AG04450 (cell line): ENCODE measurements around the gene PTPN5. TPM values are rescaled to one million over a fixed set of nuclear protein-coding genes. Genes with fewer than 3 reads are reported as not detected.

Experiments
- CTCF ChIA-PET: fragments of 300-600, 350-600 bp; formaldehyde crosslinking; extraction: SDS; loops from one replicate; lab custom pipeline; 2022; ENCODE audit warnings: antibody characterized with exemption, inconsistent platforms; lab: Charles Lee
- POLR2A ChIA-PET: fragments of 350-600 bp; formaldehyde crosslinking; extraction: SDS; loops from one replicate; lab custom pipeline; 2021; ENCODE audit warnings: antibody characterized with exemption, inconsistent platforms; lab: Yijun Ruan, JAX
- DNase-seq: peaks from one replicate; pipeline ENCODE4 v3.0.0-alpha.2; 2011; ENCODE audit warnings: low read depth, low spot score
- H3K27ac ChIP-seq: one replicate; pipeline ENCODE4 v1.5.1; 2012; ENCODE audit warnings: low read depth, low read length, control low read depth
- H3K27me3 ChIP-seq: one replicate; pipeline ENCODE4 v1.6.0; 2012; ENCODE audit warnings: low read length; ENCODE audit not compliant: control insufficient read depth, insufficient read depth
- H3K4me3 ChIP-seq: 2 replicates; pipeline ENCODE4 v1.5.1; 2011; ENCODE audit warnings: mild to moderate bottlenecking, low read depth, low read length, control low read depth
- H3K9me3 ChIP-seq: 2 replicates; pipeline ENCODE4 v1.5.1; 2012; ENCODE audit warnings: low read length; ENCODE audit not compliant: control insufficient read depth, insufficient read depth
- CTCF ChIP-seq: IDR thresholded peaks from 2 replicates; pipeline ENCODE4 v1.5.1; 2011; ENCODE audit warnings: low read depth, low read length, control low read depth, inconsistent platforms
- polyA plus RNA-seq: library from polyadenylated mRNA; depleted of rRNA; stranded (reverse); fragments of >200 nt; gene quantifications from 2 replicates; pipeline ENCODE4 v1.2.3, GENCODE V29; 2011

Gene PTPN5
- polyA plus RNA-seq, 1 experiment: not detected

DNA sequence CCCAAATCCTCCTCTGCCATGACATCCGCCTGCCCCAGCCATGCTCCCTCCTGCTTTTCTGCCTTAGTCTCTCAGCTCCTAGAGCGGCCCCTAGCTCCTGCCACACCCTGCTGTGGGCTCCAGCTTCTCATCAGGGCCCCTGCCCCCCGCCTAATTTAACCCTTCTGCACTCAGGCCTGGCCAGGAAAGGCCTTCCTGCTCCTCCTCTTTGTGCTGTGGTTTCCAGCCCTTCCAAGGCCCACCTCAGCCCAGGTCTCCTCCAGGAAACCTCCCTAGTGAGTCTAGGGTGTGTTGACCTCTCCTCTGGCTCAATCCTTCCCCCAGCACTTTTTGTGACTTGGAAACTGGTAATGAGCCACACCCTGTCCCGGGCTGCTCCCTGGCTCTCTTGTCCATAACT, 11.3 kb downstream of the PTPN5 start:
- H3K4me3 ChIP-seq: no peak overlapping the region
- CTCF ChIA-PET: interaction anchor here (0.5 to 1.9 kb wide), 3 partner anchors 16 to 1426 kb away, joined by 4 to 7 read pairs (median 7); no protein-coding TSS in a partner anchor
- H3K27me3 ChIP-seq: peaks cover 7% of the 10 kb centered on the region
- no peak overlapping the region for H3K27ac ChIP-seq
- POLR2A ChIA-PET: no interaction called here
- H3K9me3 ChIP-seq: no peaks in the 10 kb centered on the region
- no peak for TF ChIP-seq CTCF
- no peak for DNase-seq

GRCh38 chr11:18778468-18778867, 13.1 kb downstream of the PTPN5 start:
- Histone ChIP-seq H3K4me3 (no peak overlapping the region), H3K9me3 (no peaks in the 10 kb centered on the region), H3K27me3 (peaks cover 9% of the 10 kb centered on the region), H3K27ac (no peak overlapping the region)
- TF ChIP-seq CTCF: no peak
- DNase-seq: no peak
- CTCF ChIA-PET: no interaction called here
- POLR2A ChIA-PET: no interaction called here

DNA sequence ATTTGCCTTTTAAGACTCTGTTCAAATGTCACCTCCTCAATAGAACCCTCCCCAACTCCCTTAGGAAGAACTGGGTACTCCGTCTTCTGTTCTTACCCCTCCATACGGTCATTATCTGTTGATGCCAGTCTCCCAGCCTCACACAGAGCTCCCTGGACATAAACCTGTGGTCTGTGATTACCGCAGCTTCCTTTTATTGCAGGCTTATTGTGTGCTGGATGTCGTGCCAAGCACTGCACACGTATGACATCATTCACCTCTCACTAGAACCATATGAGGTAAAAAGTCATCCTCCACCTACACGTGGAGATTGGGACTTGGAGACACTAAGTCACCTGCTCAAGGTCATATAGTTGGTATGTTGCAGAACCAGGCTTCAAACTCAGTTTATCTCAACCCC, 15.3 kb downstream of the PTPN5 start:
- ChIA-PET POLR2A (no interaction called here), CTCF (interaction anchor here (1.3 to 3.5 kb wide), 2 partner anchors 11 to 14 kb away, joined by 3 to 25 read pairs; no protein-coding TSS in a partner anchor)
- Histone ChIP-seq H3K9me3 (no peaks in the 10 kb centered on the region), H3K27ac (no peak overlapping the region), H3K4me3 (no peak overlapping the region), H3K27me3 (peaks cover 16% of the 10 kb centered on the region)
- DNase-seq: no peak
- TF ChIP-seq CTCF: no peak

GRCh38 chr11:18775492-18776292, 15.9 kb downstream of the PTPN5 start:
- no peak overlapping the region for H3K27ac ChIP-seq
- H3K9me3 ChIP-seq: no peaks in the 10 kb centered on the region
- H3K4me3 ChIP-seq: no peak overlapping the region
- DNase-seq: no peak
- peaks cover 20% of the 10 kb centered on the region for H3K27me3 ChIP-seq
- CTCF ChIA-PET: interaction anchor here (0.6 to 3.5 kb wide), 6 partner anchors 8 to 272 kb away, joined by 3 to 25 read pairs (median 4); no protein-coding TSS in a partner anchor
- TF ChIP-seq CTCF: peak; percentile 58
- POLR2A ChIA-PET: no interaction called here

DNA sequence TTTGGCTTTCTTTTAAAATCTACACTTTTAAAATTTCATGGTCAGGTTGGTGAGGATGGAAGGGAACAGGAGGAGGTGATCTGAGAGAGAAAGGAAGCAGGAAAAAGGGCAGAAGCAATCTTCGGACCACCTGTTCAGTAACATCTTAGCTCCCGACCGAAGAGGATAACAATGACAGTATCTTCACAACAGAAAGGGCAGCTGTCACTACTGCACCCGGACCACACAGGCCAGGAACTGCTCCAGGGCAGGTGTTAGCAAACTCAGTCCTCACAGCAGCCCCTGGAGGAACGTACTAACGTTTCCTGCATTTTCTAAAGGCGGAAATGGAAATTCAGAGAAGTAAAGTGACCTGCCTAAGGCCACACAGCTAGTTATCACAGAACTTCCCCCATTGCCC, 16.8 kb downstream of the PTPN5 start:
- H3K27me3 ChIP-seq: peaks cover 19% of the 10 kb centered on the region
- H3K27ac ChIP-seq: no peak overlapping the region
- ChIA-PET POLR2A (no interaction called here), CTCF (interaction anchor here (1.1 to 3.5 kb wide), 5 partner anchors 9 to 43 kb away, joined by 3 to 25 read pairs (median 5); no protein-coding TSS in a partner anchor)
- H3K9me3 ChIP-seq: no peaks in the 10 kb centered on the region
- DNase-seq: no peak
- no peak overlapping the region for H3K4me3 ChIP-seq
- TF ChIP-seq CTCF: no peak
